ENCODE measurements around the gene RASGRF2. TPM values are rescaled to one million over a fixed set of nuclear protein-coding genes. Genes with fewer than 3 reads are reported as not detected.

The RASGRF2 gene
- total and polyA plus RNA-seq, 8 donors, result 1.1 to 2.7 (median 1.4) TPM

- FAIRE-seq, result no peak
- intact Hi-C loops (cut with DNase I), result no loop called here
- 86 to 90% methylated on average over 1 of the region's 1 CpG for WGBS, 2 donors
Measured at GRCh38 chr5:81146031-81146430, 185.9 kb downstream of the RASGRF2 start.

GRCh38 chr5:81147011-81147885 is 187.1 kb downstream of the RASGRF2 start:
- FAIRE-seq, result no peak
- H3K27ac ChIP-seq, result no peak overlapping the region
- no peak overlapping the region for H3K4me3 ChIP-seq
- TF ChIP-seq CTCF (IDR thresholded peaks at IDR 0.05), result no peak
- no peaks in the 10 kb centered on the region for H3K4me1 ChIP-seq
- intact Hi-C loops (cut with DNase I), result no loop called here
- H3K27me3 ChIP-seq, result no peaks in the 10 kb centered on the region
- no peak for DNase-seq
- WGBS, 2 donors, result 49 to 65% methylated on average over 6 of the region's 6 CpGs
- no peaks in the 10 kb centered on the region for H3K9me3 ChIP-seq
- H3K36me3 ChIP-seq, result no peaks in the 10 kb centered on the region
- ATAC-seq, result no peak

More at GRCh38 chr5:81146031-81146430, 185.9 kb downstream of the RASGRF2 start:
- H3K9me3 ChIP-seq, result no peaks in the 10 kb centered on the region
- TF ChIP-seq CTCF (IDR thresholded peaks at IDR 0.05), result no peak
- H3K4me1 ChIP-seq, result no peaks in the 10 kb centered on the region
- H3K27ac ChIP-seq, result no peak overlapping the region
- H3K27me3 ChIP-seq, result no peaks in the 10 kb centered on the region
- no peak for ATAC-seq
- no peak overlapping the region for H3K4me3 ChIP-seq
- H3K36me3 ChIP-seq, result no peaks in the 10 kb centered on the region
- DNase-seq, result no peak

GRCh38 chr5:81147886-81148571 is 187.9 kb downstream of the RASGRF2 start:
- no peaks in the 10 kb centered on the region for H3K27me3 ChIP-seq
- DNase-seq (no peak), FAIRE-seq (no peak), ATAC-seq (no peak)
- no peak for TF ChIP-seq CTCF (IDR thresholded peaks at IDR 0.05)
- no peaks in the 10 kb centered on the region for H3K4me1 ChIP-seq
- WGBS, 2 donors, result 60 to 76% methylated on average over 7 of the region's 7 CpGs
- intact Hi-C loops (cut with DNase I), result no loop called here
- H3K9me3 ChIP-seq, result no peaks in the 10 kb centered on the region
- H3K36me3 ChIP-seq, result no peaks in the 10 kb centered on the region
- H3K4me3 ChIP-seq, result no peak overlapping the region
- H3K27ac ChIP-seq, result no peak overlapping the region

- no peak overlapping the region for H3K4me3 ChIP-seq
- H3K27me3 ChIP-seq, result no peaks in the 10 kb centered on the region
- no peaks in the 10 kb centered on the region for H3K4me1 ChIP-seq
- FAIRE-seq (no peak), DNase-seq (no peak), ATAC-seq (no peak)
- peaks cover 0 to 3% (median 0%) of the 10 kb centered on the region in 4 donors for H3K9me3 ChIP-seq
- H3K36me3 ChIP-seq, result no peaks in the 10 kb centered on the region
- 63 to 65% methylated on average over 1 of the region's 1 CpG for WGBS, 2 donors
- intact Hi-C loops (cut with DNase I), result no loop called here
- H3K27ac ChIP-seq, result no peak overlapping the region
- TF ChIP-seq CTCF (IDR thresholded peaks at IDR 0.05), result no peak
Measured at GRCh38 chr5:81151546-81151945, 191.4 kb downstream of the RASGRF2 start.

GRCh38 chr5:81154725-81155124 is 194.6 kb downstream of the RASGRF2 start:
- intact Hi-C loops (cut with DNase I), result no loop called here
- Histone ChIP-seq H3K4me1 (no peaks in the 10 kb centered on the region), H3K36me3 (no peaks in the 10 kb centered on the region), H3K27me3 (no peaks in the 10 kb centered on the region), H3K27ac (no peak overlapping the region), H3K4me3 (no peak overlapping the region), H3K9me3 (peaks cover 0 to 5% (median 0%) of the 10 kb centered on the region in 4 donors)
- DNase-seq, result no peak
- ATAC-seq, result no peak
- TF ChIP-seq CTCF (IDR thresholded peaks at IDR 0.05), result no peak
- FAIRE-seq, result no peak
